Stomach (tissue), 4 donors: ENCODE measurements around the gene ADAMTS16.

Source experiments
- POLR2A ChIP-seq, 4 donors: fragments of 450-650 bp; IDR thresholded peaks; one replicate each; pipeline ENCODE4 v1.6.1; 2016; ENCODE audit warnings: antibody characterized with exemption in 4 of 4, control low read depth in 2 of 4, mild to moderate bottlenecking in 1 of 4, moderate library complexity in 1 of 4
- POLR2AphosphoS5 ChIP-seq, 3 donors: sonication (generic); formaldehyde crosslinking; IDR thresholded peaks; one replicate each; pipeline ENCODE4 v1.6.1; 2016; ENCODE audit warnings: antibody characterized with exemption in 3 of 3
- TF ChIP-seq, protein P1 (sequence below), 7 experiments: fragments of 450-650 bp in 4 of 7; fragments of 200-600 bp in 3 of 7; sonication (generic) in 3 of 7; IDR thresholded peaks; one replicate each; pipeline ENCODE4 v1.5.1; 2016 to 2019; ENCODE audit warnings: antibody characterized with exemption in 7 of 7, control low read depth in 2 of 7, mild to moderate bottlenecking in 1 of 7

- TF ChIP-seq, protein P1, sequence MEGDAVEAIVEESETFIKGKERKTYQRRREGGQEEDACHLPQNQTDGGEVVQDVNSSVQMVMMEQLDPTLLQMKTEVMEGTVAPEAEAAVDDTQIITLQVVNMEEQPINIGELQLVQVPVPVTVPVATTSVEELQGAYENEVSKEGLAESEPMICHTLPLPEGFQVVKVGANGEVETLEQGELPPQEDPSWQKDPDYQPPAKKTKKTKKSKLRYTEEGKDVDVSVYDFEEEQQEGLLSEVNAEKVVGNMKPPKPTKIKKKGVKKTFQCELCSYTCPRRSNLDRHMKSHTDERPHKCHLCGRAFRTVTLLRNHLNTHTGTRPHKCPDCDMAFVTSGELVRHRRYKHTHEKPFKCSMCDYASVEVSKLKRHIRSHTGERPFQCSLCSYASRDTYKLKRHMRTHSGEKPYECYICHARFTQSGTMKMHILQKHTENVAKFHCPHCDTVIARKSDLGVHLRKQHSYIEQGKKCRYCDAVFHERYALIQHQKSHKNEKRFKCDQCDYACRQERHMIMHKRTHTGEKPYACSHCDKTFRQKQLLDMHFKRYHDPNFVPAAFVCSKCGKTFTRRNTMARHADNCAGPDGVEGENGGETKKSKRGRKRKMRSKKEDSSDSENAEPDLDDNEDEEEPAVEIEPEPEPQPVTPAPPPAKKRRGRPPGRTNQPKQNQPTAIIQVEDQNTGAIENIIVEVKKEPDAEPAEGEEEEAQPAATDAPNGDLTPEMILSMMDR (IDR thresholded peaks at IDR 0.05): no peak
- TF ChIP-seq POLR2A (IDR thresholded peaks at IDR 0.05) (no peak), POLR2AphosphoS5 (IDR thresholded peaks at IDR 0.05) (no peak)
Observed at GRCh38 chr5:5264727-5265126, 124.6 kb downstream of the ADAMTS16 start.
